DMS153 treated with DMSO at 0.1 percent for 48 hours (cell line): ENCODE data around the gene MTHFD1L.
"Not testable (repeated sequence)": the region's sequence is repeated elsewhere in the genome, so short reads cannot be mapped to it uniquely, and the experiment has no call there.

Experiments
- DNase-seq: peaks from one replicate; lab custom pipeline; 2025; ENCODE audit not compliant: unreplicated experiment; lab: John Stamatoyannopoulos, UW

MTHFD1L gene

GRCh38 chr6:151089978-151090377, 224.5 kb downstream of the MTHFD1L start:
- no peak for DNase-seq

GRCh38 chr6:151091571-151091970, 226.1 kb downstream of the MTHFD1L start:
- DNase-seq = no peak

GRCh38 chr6:151092591-151092990, 227.1 kb downstream of the MTHFD1L start:
- DNase-seq = no peak

GRCh38 chr6:151093706-151094105, 228.2 kb downstream of the MTHFD1L start:
- no peak for DNase-seq

- no peak for DNase-seq
Measured at GRCh38 chr6:151095538-151096254, 230.2 kb downstream of the MTHFD1L start.

DNA sequence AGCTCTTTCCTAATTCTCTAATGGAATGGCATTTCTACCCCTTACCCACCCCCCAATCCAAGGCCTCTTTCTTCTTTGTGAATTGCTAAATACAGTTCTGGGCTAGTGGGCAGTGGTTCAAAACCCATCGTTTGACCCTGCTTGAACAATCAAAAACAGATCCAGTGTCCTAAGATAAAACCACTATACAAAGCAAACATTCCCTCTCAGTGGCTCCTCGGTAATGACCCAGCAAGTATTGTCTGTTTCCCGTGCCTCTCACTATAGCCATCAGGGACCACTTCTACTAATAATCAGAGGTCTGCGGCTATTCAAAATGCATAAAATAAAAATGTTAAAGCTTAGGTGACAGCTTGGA, 230.7 kb downstream of the MTHFD1L start:
- no peak for DNase-seq

DNA sequence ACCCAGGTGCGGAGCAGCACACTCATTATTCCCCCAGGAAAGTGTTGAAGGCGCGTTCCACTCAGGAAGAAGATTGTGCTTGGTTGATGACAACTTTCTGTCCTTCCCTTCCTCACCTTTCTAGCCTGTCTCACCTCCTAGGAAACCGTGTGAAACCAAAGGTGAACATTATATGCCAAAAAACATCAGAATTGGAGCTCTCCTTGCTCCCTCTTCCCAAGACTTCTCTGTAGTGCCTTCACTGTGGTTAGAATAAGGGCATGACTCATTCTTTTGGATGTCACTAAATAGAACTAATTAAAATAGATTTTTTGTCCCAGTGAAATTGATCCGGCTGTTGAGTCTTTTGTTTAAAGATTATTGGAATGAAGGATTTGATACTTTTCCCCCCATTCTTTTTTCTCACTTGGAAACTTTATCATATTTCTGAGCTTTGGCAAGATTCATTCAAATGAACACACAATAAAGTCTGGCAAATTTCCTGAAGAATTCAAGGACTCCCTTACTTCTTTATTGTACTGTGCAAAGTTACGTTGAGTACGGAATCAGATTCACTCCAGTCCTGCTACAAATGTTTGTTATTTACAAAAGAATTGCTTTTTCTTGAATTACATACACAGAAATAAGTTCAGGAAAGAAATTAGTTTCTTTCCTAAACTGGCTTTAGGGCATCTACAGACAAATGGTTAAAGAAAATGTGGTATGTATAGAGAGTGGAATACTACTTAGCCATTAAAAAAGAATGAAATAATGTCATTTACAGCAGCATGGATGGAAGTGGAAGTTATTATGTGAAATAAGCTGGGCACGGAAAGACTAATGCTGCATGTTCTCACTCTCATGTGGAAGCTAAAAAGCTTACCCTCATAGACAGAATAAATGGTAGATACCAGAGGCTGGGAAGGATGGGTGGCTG, 231.4 kb downstream of the MTHFD1L start:
- DNase-seq = no peak

- DNase-seq = no peak
Measured at GRCh38 chr6:151098166-151098565, 232.7 kb downstream of the MTHFD1L start.

GRCh38 chr6:151100326-151100725, 234.8 kb downstream of the MTHFD1L start:
- DNase-seq = no peak

GRCh38 chr6:151101161-151101815, 235.8 kb downstream of the MTHFD1L start:
- no peak for DNase-seq

- DNase-seq = no peak
Measured at GRCh38 chr6:151101816-151102694, 236.6 kb downstream of the MTHFD1L start.

DNA sequence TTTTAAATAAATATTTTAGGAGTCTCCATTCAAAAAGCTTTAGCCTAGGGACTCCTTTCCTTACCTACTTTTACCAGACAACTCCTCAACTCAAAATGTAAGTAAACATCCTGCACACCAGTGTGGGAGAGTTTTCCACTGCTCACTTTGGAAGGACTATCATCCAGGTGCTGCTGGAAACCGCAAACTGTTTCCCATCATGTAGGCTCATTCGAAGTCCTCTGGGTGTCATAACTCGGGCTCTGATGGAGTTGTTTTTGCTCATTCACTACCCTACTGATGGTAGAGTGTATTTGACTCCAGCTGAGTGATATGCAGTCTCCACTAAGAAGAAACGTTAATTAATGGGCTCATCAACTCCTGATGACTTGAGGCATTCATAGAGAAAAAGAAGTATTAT, 237.8 kb downstream of the MTHFD1L start:
- no peak for DNase-seq

DNA sequence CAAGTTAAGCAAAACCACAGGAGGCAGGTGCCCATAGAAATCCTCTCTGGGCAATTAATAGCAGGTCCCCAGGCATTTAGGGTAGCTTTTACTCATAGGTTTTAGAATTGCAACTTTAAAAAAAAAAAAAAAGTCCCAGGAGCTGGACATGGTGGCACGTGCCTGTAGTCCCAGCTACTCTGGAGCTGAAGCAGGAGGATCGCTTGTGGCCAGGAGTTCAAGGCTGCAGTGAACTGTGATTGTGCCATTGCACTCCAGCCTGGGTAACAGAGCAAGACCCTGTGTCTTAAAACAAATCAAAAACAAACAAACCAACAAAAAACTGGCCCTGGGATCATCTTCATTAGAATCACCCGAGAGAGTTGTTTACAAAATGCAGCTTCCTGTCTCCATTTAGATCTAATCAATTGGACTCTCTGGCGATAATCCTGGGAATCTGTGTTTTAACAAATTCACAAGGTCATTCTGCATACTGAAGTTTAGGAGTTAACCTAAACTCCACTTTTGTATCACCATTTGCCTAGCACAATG, 242.5 kb downstream of the MTHFD1L start:
- no peak for DNase-seq

DNA sequence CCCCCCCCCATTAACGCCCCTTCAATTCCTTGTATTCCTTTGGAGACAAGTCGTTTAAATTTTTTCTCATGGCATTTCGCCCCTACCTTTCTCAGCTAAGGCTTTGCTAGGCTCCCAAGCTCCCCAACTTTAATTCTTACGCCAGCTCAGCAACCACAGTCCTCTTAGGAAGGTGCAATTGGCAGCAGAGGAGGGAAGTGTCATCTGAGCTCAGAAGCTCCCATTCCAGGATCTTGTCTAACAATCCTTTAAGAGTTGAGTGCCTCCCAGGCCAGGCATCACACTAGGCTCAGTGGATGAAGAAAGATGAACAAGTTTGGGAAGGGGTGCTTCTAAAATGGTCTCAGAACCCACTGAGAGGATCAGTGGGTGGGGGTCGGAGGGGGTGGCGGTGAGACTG, 243.0 kb downstream of the MTHFD1L start:
- no peak for DNase-seq

GRCh38 chr6:151109361-151109760, 243.9 kb downstream of the MTHFD1L start:
- no peak for DNase-seq

- no peak for DNase-seq
Measured at GRCh38 chr6:151109869-151110575, 244.5 kb downstream of the MTHFD1L start.

DNA sequence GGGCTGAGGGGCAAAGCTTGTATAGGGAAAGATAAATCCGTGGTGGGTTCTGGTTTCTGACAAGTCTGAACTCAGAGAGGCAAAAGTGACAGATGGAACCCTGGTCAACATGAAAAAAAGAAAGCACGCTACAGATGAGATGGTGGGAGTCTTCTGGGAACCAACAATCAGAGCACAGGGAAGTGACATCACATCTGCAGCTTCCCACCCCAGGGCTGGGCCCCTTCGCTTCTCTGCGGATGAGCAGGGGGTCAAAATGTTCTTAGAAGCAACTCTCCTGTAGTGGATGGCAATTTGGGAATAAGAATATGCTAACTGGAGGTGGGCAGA, 245.0 kb downstream of the MTHFD1L start:
- DNase-seq = no peak

DNA sequence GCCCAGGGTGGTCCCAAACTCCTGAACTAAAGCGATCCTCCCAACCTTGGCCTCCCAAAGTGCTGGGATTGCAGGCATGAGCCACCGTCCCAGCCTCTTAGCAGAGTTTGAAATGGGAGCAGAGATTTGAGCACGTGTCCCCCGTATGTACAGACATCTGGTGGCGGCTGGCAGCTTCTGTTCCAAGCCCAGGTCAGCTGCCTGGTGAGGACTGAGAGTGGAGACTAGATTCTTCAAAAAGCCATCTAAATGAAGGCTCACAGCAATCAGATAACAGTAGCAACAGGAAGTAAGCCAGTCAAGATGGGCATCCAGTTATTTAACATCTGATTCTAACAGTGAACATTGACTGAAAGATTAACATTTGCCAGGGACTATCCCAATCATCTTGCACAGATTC, 246.2 kb downstream of the MTHFD1L start:
- no peak for DNase-seq

- DNase-seq = no peak
Measured at GRCh38 chr6:151112130-151112529, 246.6 kb downstream of the MTHFD1L start.

- DNase-seq = not testable (repeated sequence)
Measured at GRCh38 chr6:151112884-151113283, 247.4 kb downstream of the MTHFD1L start.
